Cardiac fibroblast (primary cell): ENCODE results near the gene ALKBH5.

Experiments used
- DNase-seq, 2 donors: peaks; one replicate each; pipeline versions ENCODE4 v3.0.0 to v3.0.0-alpha.2; 2010; ENCODE audit warnings: low read depth in 2 of 2
- H3K4me3 ChIP-seq, 2 donors: replicated peaks in 1 of 2; 1 replicate in 1 of 2; 2 replicates in 1 of 2; pipeline ENCODE4 v1.5.1; 2011; ENCODE audit warnings: low read depth in 2 of 2, low read length in 2 of 2, mild to moderate bottlenecking in 2 of 2, moderate library complexity in 1 of 2
- CTCF ChIP-seq: IDR thresholded peaks from one replicate; pipeline ENCODE4 v1.5.1; 2011; ENCODE audit warnings: low read depth, mild to moderate bottlenecking, low read length, inconsistent platforms

ALKBH5 gene

GRCh38 chr17:18254888-18255649, 71.4 kb downstream of the ALKBH5 start:
- no peak overlapping the region for H3K4me3 ChIP-seq
- DNase-seq = no peak
- TF ChIP-seq CTCF = no peak

GRCh38 chr17:18256351-18256750, 72.7 kb downstream of the ALKBH5 start:
- no peak for TF ChIP-seq CTCF
- no peak overlapping the region for H3K4me3 ChIP-seq
- no peak for DNase-seq

GRCh38 chr17:18256776-18257175, 73.1 kb downstream of the ALKBH5 start:
- H3K4me3 ChIP-seq = no peak overlapping the region
- no peak for TF ChIP-seq CTCF
- no peak for DNase-seq

GRCh38 chr17:18257268-18257981, 73.8 kb downstream of the ALKBH5 start:
- H3K4me3 ChIP-seq = peak overlapping the region; percentile 66 to 86
- no peak for DNase-seq
- TF ChIP-seq CTCF = no peak

- TF ChIP-seq CTCF = no peak
- peak overlapping the region; percentile 66 to 86 for H3K4me3 ChIP-seq
- DNase-seq = peak; percentile 62 to 76
Measured at GRCh38 chr17:18257982-18258355, 74.3 kb downstream of the ALKBH5 start.

- H3K4me3 ChIP-seq = peak within 1 kb of the TSS; percentile 66 to 86
- peak in 1 of 2 donors; percentile 29 for DNase-seq
- no peak for TF ChIP-seq CTCF
Measured at GRCh38 chr17:18258356-18259038, 74.9 kb downstream of the ALKBH5 start, which contains the start of gene FLII. Gene FLII, minus strand, starts transcription at chr17:18258738. Its CDS starts 48 bp downstream, at chr17:18258690.
